GM19240 (cell line): ENCODE measurements around the gene FBH1.
"Not testable (repeated sequence)": the region's sequence is repeated elsewhere in the genome, so short reads cannot be mapped to it uniquely, and the experiment has no call there.

ENCODE experiments used
- DNase-seq: peaks from one replicate; pipeline ENCODE4 v3.0.0; 2011; ENCODE audit warnings: low spot score; ENCODE audit not compliant: insufficient read length

The FBH1 gene

DNA sequence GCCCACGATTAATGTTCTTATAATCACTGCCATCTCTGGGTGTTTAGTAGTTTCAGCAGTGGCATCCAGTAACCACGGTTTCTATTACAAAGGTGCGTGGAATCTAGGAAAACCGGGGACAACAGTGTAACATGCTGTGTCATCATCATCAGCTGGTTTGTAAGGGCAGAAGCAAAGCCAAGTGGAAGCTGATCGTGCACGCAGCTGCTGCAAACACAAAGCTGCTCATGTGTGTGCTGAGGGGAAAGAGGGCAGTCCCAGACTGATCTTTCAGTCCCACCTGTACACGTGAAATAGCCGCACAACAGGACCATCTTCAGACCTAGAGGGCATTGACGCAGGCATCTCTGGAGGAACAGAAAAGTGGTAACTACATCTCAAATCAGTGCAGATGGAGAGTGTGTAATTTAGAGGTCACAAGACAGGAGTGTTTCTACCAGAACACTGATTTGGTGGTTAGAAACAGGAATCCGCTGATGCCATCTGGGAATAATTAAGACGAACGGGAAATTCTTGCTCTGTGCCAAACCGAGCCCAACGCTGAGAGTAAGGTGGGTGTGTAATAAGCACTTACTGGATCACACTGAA, 13.8 kb upstream of the FBH1 start:
- no peak for DNase-seq

GRCh38 chr10:5877041-5877440, 13.0 kb upstream of the FBH1 start:
- not testable (repeated sequence) for DNase-seq

DNA sequence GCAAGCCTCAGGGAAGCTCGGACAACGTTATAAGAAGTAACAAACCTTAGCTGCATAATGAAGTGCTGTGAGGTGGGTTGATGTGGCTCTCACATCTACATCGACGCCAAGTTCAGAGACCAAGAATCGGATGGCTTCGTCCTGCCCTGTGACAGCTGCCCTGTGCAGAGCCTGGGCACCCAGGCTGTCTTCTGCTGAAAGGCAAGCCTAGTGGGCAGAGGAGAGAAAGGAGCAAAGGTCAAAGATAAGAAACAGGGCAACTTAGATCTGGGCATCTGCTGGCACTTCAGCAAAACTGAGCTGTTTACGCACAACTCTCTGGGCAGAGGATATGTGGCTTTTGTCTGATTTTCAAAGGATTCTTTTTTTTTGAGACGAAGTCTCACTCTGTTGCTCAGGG, 7.1 kb upstream of the FBH1 start:
- no peak for DNase-seq

DNA sequence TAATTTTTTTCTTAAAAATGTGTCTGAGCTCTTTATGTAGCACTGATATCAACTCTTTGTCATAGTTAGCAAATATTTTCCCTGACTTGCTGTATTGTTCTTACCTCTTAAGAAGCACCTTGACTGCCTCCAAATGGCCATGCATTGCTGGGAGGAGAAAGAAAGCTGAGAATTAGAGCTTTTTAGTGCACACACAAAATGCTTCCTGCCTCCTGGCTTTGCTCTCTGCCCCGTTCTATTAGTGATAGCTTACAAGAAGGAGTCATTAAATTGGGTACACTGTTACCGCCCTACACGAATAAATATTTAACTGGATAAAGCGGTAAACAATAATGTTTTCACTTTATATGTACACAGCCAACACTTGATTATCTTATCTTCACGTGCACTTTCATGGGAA, 4.4 kb upstream of the FBH1 start:
- DNase-seq = no peak

DNA sequence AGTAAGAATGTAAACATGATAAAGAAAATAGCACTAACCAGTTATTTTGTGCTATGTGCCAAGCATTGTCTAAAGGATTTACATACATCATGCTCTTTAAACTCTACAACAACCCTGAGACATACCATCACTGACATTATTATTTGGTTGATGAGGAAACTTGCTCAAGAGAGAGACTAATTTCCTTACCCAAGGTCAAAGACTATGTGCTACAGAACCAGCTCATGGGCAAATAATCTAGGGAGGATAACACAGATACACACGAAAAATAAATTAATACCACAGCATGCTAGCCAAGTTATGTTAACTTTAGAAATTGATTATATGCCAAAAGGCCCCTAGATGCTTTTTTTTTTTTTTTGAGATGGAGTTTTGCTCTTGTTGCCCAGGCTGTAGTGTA, 3.0 kb upstream of the FBH1 start:
- DNase-seq = no peak

- DNase-seq = no peak
These were observed 2.4 kb upstream of the FBH1 start for GRCh38 chr10:5887641-5888040.

GRCh38 chr10:5888351-5888750, 1.7 kb upstream of the FBH1 start:
- DNase-seq = no peak

DNA sequence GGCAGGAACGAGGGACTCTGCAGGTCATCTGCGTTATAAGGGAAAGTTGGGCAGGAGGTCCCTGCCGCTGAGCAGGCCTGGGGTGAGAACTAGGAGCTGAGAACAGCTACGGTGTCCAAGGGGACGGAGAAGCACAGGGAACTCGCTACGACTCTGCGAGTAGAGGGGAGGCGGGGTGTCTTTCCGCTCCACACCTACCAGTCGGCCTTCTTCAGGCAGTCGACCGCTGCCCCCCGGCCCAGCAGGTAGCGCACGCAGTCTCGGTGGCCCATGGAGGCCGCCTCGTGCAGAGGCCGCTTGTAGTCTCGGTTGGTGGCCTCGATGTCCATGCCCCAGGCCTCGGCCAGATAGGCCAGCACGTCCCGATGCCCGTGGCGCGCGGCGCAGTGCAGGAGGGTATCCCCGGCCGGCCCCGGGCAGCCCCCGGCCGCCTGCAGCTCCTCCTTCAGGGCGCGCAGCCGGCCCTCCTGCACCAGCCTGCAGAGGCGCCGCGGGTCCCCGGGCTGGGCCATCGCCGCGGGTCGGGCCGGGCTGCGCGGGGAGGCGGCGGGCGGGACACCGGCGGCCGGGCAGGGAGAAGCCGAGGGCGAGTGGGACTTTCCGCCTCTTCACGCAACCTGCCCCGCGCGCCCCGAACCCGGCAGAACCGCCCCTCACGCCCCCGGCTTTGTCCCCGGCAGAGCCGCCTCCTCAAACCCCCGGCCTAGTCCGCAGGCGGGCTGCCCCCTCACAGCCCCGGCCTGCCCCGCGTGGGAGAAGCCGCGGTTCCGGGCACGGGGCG, 1.0 kb upstream of the FBH1 start:
- no peak for DNase-seq

- no peak for DNase-seq
These were observed 441 bp downstream of the FBH1 start for GRCh38 chr10:5890452-5890915.

DNA sequence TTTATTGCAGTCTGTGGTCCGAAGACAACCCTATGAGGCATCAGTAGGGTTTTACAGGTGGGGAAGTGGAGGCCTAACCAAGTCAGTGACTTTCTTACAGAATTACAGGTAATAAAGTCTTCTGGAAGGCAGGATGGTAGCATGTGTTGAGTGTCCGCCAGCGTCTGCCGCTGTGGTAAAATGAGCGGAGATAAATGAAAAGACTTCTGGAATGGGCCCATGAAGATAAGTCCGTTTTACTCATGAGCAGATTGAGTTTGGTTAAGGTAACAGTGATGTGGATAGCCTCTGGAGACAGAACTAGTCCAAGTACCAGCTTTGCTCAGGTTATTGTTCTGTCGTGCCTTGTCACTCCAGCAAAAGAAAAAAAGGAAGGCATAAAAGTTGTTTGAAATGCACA, 966 bp downstream of the FBH1 start:
- no peak for DNase-seq

- no peak for DNase-seq
These were observed 2.0 kb downstream of the FBH1 start for GRCh38 chr10:5892007-5892406.

DNA sequence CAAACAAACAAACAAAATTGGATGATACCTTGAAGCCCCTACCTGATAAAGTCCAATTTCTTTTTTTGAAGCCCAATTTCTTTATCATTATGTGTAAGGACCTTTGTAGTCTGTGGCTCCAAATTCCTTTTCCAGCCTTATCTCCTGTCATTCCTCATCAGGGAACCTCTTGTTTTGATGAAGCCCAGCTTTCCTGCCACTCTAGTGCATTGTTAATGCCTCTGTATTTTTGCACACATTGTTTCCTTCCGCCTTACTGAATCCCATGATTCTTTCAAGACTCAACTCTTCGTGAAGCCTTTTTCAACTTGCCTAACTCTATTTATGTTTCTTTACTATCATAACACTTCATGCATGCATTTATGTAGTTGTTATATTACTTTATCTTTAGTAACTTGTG, 3.3 kb downstream of the FBH1 start:
- DNase-seq = no peak

DNA sequence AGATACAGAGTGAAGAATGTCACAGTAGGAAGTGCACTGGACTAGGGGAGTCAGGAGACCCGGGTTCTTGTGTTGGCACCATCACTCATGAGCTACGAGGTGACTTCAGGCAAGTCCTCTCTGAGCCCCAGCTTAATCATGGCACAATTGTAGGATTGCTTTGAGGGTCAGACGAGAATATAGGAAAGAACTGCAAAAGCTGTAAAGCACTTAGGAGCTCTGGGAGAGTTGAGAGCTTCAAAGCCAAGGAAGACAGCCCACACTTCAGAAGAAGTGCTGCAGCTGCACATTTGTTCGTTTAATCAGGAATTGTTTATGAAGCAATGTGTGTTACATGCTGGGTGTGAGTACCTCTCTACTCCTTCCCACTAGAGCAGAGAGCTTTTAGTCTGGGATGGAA, 4.4 kb downstream of the FBH1 start:
- no peak for DNase-seq

DNA sequence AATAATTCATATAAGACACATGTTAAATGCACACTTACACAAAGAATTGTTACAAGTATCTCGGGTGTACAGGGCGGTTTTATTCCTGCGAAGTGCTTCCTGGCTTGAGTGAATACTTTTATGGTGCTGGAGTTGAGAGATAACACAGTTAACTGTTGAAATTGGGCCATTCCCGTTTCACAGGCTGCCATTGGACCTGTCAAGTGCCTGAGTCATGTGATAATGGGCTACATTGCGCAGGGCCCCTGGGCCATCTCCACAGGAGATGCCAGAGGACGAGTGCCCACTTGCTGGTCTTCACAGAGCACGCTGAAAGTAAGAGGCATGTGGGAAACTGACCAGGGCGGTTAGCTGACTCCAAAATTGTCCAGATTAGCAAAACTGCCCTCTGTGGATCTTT, 4.8 kb downstream of the FBH1 start:
- no peak for DNase-seq

DNA sequence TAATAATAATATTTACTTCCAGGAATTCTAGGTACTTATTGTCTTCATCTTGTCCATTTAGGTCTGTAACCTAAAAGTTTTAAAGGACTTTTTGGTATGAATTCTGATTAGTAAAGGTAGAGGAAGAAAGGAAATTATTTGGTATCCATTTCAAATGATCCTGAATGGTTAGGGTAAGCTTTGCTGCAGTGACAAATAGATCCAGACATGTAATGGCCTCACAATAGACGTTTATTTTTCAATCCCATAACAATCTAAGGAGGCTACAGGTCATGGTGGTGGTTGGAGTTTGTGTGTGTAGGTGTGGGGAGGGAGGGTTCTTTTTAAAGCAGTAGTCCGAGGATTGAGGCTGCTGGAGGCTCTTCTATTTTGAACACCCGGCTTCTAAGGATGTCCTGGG, 5.3 kb downstream of the FBH1 start:
- no peak for DNase-seq

DNA sequence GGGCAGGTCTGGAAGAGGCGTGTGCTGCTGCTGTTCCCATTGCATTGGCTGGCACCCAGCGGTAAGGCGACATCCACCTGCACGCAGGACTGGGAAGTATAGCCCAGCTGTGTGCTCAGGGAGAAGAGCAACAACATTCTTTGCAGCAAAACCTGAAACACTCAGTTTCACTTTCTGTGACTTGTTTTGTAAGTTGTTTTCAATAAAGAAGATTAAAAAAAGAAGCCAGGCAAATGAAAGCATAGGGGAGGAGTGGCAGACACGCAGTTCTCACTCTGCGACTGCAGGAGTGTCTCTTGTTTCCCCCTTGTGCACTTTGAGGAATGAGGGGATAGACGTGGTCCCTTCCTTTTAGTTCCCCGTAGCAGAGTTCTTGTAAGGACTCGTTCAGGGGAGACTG, 5.8 kb downstream of the FBH1 start:
- DNase-seq = no peak

DNA sequence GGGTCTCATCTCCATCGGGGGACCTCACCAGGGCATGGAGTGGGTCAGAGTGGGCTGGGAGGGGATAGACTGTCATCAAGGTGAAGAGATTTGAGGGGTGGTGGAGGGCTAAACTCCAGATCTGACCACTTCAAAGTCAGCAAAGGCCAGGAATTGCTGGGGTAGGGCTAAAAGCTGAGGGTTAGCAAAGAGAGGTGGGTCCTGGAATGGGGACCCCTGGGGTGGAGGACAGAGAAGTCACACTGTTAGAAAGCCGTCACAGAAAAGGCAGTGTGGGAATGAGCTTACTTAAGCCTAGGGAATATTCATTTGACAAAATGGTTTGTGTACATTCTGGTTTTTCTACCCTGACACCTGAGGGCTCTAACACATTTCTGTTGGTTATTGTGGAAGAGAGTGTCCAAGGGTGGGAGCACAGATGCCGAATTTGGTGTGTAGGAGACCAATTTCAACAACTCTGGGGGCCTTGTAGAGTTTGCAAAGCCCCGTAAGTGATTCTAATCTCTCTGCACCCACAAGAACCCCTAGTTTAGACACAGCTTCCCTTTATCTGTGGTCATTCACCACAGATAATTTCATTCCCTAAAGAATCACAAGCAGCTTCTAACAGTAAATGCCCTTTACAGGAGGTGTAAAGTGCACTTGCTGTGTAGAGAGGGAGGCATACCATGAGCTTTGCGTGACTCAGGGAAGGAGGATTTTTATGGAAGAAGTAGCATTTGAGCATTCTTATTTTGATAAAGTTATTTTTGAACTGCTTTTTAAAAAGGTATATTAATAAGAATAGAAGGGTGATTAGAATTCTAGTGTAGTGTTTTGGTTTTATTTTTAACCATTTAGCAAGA, 6.4 kb downstream of the FBH1 start:
- DNase-seq = no peak

GRCh38 chr10:5897053-5897340, 7.0 kb downstream of the FBH1 start:
- no peak for DNase-seq

GRCh38 chr10:5897504-5897903, 7.5 kb downstream of the FBH1 start:
- DNase-seq = no peak

DNA sequence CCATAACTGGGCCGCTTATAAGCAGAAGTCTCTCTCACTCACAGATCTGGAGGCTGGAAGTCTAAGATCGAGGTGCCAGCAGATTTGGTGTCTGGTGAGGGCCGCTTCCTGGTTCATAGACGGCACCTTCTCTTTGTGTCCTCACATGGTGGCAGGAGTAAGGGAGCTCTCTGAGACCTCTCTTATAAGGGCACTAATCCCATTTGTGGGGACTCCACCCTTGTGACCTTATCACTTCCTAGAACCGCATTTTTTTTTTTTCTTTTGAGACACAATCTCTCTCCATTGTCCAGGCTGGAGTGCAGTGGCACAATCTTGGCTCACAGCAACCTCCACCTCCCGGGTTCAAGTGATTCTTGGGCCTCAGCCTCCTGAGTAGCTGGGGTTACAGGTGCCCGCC, 8.1 kb downstream of the FBH1 start:
- no peak for DNase-seq

DNA sequence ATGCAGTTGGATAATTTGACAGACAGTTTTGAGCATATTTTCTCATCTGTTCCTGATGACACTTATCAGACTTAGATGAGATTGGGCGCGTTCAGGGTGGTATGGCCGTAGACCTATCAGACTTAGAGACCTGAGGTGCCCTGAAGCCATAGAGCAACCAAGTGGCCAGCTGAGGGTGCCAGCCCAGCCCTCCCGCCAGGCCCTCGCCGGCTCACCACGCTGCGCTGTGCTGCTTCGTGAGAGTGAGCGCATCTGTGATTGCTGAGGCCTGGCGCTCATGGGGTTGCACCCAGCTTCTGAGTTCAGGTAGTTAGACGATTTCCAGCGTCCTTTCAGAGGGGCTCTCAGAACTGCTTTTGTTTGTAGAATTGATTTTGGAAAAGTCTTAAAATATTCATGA, 10.2 kb downstream of the FBH1 start:
- no peak for DNase-seq

- DNase-seq = no peak
These were observed 12.7 kb downstream of the FBH1 start for GRCh38 chr10:5902511-5903274.
